HG03460 (cell line): ENCODE results near the gene PRPH.

ENCODE experiments used
- ATAC-seq: cut with Tn5 transposase; IDR thresholded peaks from one replicate; pipeline ENCODE4 v1.9.1; 2021; ENCODE audit not compliant: unreplicated experiment

Gene PRPH

GRCh38 chr12:49345051-49345824 is 50.3 kb downstream of the PRPH start:
- ATAC-seq = no peak

GRCh38 chr12:49345825-49346658 is 51.1 kb downstream of the PRPH start:
- no peak for ATAC-seq

- ATAC-seq = no peak
These were observed 51.8 kb downstream of the PRPH start, which contains the start of gene DNAJC22 for GRCh38 chr12:49346659-49347310. TSS of gene DNAJC22 (plus strand) at chr12:49346888. CDS start at chr12:49348873, 1,985 bp downstream.

GRCh38 chr12:49347311-49348193 is 52.6 kb downstream of the PRPH start:
- ATAC-seq = no peak
